Right renal pelvis (tissue), 4 donors: Measurements from ENCODE around the gene CAPZB. TPM values are rescaled to one million over a fixed set of nuclear protein-coding genes. Genes with fewer than 3 reads are reported as not detected.

Experiments
- DNase-seq, 4 donors: peaks; one replicate each; pipeline ENCODE4 v3.0.0-alpha.2; 2013; ENCODE audit warnings: low read depth in 4 of 4, low spot score in 3 of 4, missing footprints in 1 of 4
- polyA plus RNA-seq, 4 donors: library from polyadenylated mRNA; unstranded; fragments of 120-200 nt; gene quantifications; one replicate each; pipeline ENCODE4 v1.2.1, GENCODE V29; 2013; ENCODE audit not compliant: insufficient read length in 4 of 4

Gene CAPZB
- polyA plus RNA-seq, 4 donors = 248 to 277 (median 264) TPM

GRCh38 chr1:19338323-19338762, 147.0 kb downstream of the CAPZB start:
- no peak for DNase-seq

GRCh38 chr1:19337289-19337688, 148.1 kb downstream of the CAPZB start:
- DNase-seq = no peak

DNA sequence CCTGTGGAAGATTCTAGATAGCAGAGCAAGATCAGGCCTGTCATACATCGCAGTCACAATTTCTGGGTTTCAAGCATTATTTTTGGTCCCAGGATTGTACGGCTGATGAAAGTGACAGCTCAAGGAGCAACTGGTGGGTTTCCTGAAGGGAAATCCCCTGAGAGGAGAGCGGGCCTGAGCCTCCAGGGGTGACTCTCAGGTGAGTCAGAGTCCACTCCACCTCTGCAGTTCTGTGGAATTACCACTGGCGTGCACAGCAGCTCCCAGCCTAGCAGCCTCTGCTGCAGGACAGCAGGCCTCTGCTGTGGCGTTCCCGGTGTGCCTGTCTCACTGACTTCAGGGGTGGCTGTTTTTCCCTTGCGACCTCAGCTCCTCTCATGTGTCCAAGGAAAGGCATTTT, 148.8 kb downstream of the CAPZB start:
- DNase-seq = no peak

DNA sequence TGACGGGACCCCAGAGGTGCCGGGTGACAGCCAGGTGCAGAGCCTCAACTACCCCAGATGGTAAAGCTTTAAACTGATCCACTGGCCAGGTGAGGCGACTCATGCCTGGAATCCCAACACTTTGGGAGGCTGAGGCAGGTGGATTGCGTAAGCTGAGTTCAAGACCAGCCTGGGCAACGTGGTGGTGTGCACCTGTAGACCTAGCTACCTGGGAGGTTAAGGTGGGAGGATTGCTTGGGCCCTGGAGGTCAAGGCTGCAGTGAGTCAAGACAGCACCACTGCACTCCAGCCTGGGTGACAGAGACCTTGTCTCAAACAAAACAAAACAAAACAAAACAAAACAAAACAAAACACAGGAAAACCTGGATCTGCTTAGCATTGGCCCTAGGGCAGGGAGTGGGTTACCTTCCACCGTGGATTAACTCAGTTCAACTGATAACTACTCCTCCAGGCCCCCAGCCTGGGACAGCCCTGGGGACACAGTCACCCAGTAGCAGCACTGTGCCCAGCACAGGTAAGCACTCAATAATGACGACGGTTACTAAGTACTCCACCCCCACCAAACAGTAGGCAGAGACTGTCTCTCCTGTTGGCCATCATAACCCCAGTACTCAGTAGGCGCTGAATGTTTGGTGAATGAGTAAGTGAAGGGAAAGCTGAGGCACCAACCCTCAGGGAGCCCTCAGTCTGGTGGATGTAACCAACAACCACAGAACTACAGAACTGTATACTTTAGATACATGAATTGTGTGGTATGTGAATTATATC, 151.6 kb downstream of the CAPZB start:
- no peak for DNase-seq

- DNase-seq = no peak
Observed at GRCh38 chr1:19332832-19333231, 152.5 kb downstream of the CAPZB start.

DNA sequence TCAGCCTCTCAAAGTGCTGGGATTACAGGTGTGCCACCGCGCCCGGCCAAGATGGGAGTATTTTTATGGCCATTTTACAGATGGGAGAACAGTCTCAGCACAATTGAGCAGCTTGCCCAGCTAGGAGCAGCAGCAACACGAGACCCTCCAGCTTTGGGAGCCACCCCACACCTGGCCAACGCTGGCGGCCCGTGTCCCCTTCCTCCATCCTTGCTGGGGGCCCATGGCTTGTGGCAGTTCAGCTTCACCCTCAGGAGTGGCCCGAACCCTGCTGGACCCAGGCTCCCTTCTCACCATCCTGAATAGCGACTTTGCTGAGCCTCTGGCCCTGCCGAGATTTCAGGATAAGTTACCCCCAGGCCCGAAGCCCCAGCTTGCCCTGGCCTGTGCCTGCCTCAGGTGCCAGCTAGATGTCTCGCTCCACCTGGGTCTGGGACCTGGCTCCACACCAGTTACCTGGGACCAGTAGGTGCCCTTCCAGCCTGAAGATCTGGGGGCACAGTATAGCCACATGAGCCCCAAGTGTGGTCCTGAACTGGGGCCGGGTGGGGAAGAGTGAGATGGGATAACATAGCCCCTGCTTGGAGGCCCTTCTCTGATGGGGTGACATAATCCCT, 154.0 kb downstream of the CAPZB start:
- DNase-seq = no peak

GRCh38 chr1:19330449-19331135, 154.7 kb downstream of the CAPZB start:
- DNase-seq = no peak

DNA sequence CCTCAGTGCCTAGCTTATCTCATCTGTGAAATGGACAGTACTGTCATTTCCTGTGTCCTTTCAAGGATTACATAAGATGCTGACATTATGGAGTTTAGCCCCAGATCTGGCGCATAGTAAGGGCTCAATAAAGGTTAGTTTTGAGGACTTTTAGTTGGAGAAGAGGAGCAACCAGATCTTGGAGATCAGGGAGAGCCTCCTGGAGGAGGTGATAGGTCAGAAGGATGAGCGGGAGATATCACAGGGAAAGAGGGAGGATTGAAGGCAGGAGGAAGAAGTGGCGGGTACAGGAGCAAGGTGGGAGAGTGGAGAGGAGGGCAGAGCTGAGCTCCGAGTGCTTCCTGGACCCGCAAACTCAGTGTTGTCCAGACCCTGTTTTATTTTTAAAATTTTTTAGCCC, 155.7 kb downstream of the CAPZB start:
- no peak for DNase-seq

GRCh38 chr1:19329188-19329587, 156.2 kb downstream of the CAPZB start:
- DNase-seq = no peak

- no peak for DNase-seq
Observed at GRCh38 chr1:19328486-19328885, 156.9 kb downstream of the CAPZB start.

GRCh38 chr1:19327736-19328135, 157.6 kb downstream of the CAPZB start:
- DNase-seq = no peak

GRCh38 chr1:19327301-19327700, 158.0 kb downstream of the CAPZB start:
- no peak for DNase-seq

- no peak for DNase-seq
Observed at GRCh38 chr1:19326748-19327065, 158.6 kb downstream of the CAPZB start.

DNA sequence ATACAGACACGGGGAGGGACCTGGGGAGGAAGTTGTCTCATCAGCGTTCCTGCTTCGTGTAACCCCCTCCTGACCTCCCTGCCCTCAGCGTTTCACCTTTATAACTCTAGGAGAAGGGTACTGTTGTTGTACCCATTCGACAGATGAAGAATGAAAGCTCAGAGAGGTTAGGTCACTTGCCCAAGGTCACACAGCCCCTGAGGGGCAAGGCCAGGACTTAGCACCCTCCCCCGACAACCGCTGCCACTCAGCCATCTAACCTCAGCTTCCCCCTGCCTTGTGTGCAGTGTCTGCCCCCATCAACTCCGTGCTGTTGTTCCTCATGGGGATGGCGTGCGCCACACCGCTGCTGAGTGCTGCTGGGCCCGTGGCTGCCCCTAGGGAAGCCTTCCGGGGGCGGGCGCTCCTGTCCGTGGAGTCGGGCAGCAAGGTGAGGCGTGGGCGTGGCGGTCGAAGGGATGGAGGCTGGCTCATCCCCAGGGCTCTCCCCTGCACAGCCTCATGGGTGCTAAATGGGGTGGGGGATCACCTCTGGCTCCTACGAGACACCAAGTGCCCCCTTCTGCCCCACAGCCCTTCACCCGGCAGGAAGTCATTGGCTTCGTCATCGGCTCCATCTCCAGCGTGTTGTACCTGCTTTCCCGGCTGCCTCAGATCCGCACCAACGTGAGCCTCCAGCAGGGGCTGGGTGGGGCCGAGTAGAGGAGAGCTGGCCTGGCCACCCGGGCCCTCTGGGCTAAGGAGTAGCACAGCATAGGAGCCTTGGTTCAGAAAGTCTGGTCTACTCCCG, 159.2 kb downstream of the CAPZB start:
- no peak for DNase-seq

- DNase-seq = no peak
Observed at GRCh38 chr1:19325368-19325957, 159.9 kb downstream of the CAPZB start.

- no peak for DNase-seq
Observed at GRCh38 chr1:19324665-19324990, 160.7 kb downstream of the CAPZB start.

- no peak for DNase-seq
Observed at GRCh38 chr1:19323987-19324664, 161.2 kb downstream of the CAPZB start.

DNA sequence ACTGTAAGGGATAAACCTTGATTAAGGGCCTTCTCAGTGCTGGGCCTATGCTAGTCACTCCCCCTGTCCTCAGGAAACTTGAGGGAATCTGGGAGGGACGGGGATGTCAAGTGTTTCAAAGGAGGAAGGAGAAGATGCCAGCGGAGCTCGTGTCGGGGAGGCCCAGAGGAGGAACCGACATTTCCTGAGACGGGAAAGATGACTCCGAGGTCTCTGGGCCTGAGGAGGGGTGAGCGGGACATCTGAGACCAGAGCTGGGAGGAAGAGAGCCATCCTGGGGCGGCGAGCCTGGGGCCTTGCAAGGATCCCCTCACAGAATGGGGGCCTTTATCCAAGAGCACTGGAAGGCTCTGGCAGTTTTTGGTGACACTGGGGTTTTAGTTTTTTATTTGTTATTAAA, 162.9 kb downstream of the CAPZB start:
- DNase-seq = no peak

GRCh38 chr1:19321071-19321470, 164.3 kb downstream of the CAPZB start:
- no peak for DNase-seq

GRCh38 chr1:19319196-19319595, 166.1 kb downstream of the CAPZB start:
- DNase-seq = no peak
